Limb (tissue), 2 donors: ENCODE results near the gene DUOXA2.
"Not testable (repeated sequence)": the region's sequence is repeated elsewhere in the genome, so short reads cannot be mapped to it uniquely, and the experiment has no call there.

ENCODE experiments used
- DNase-seq, 2 donors: peaks; one replicate each; pipeline ENCODE4 v3.0.0-alpha.2; 2016; ENCODE audit errors: extremely low spot score in 2 of 2

Gene DUOXA2

DNA sequence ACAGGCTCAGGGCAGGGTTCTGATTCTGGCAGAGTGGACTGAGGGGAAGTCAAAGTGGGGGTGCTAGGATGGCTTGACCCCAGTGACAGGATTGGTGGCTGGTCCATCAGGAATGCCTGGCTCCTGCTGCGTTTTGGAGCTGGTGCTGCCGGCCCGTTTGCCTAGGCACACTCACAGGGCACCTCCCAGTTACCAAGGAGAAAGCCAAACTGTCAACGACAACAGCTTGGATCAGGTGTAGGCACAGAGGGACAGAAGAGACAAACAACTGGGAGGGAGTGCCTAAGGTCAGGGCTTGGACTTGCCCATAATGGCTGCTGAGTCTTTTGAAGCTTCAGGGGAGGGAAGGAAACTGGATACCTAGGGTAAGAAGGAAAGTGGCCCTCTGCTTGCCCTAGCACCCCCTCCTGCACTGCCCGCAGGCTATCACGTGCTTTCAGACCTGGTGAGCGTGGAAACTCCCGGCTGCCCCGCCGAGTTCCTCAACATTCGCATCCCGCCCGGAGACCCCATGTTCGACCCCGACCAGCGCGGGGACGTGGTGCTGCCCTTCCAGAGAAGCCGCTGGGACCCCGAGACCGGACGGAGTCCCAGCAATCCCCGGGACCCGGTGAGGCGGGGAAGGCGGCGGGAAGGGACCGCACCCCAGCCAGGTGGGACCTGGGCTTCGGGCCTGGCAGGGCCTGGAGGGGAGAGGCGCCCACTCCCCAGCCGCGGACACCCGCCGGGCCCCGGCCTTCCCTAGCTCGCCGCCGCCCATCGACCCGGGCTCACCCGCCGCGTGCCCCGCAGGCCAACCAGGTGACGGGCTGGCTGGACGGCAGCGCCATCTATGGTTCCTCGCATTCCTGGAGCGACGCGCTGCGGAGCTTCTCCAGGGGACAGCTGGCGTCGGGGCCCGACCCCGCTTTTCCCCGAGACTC lies 20.8 kb downstream of the DUOXA2 start:
- DNase-seq = no peak

DNA sequence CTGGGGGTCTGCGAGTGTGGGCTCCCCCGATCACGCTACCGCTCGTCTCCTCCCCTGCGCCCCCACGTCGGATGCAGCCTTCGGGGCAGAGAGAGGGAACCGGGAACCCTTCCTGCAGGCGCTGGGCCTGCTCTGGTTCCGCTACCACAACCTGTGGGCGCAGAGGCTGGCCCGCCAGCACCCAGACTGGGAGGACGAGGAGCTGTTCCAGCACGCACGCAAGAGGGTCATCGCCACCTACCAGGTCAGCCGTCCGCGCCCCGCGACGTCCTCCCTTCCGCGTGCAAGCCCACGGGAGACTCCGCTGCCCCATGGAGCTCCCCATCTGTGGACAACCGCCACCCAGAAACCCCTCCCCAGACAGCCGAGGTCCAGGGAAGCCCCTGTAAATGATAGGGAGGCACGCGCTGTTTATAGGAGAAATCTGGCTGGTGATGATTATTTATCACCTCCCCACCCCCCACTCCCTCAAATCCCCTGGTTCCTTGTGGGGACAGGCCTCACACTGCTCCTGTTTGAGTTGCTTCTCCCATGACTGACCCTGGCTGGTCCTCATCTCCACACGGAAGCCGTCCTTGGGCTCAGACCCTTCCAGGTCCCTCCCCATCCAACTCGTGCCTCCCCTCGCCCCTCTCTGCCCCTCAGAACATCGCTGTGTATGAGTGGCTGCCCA lies 21.7 kb downstream of the DUOXA2 start:
- not testable (repeated sequence) for DNase-seq

DNA sequence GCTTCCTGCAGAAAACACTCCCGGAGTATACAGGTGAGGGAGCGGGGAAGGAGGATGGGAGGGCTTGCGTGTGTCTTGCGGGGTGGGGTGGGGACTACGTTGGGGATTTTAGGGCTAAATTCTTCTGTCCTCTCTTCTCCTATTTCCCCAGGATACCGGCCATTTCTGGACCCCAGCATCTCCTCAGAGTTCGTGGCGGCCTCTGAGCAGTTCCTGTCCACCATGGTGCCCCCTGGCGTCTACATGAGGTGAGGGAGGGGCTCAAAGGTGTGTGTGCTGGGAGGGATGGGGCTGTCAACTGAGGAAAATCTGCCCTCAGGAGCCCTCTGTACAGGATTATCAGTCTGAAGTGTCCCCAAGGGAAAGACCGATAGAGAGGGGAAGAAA lies 22.2 kb downstream of the DUOXA2 start:
- DNase-seq = no peak

DNA sequence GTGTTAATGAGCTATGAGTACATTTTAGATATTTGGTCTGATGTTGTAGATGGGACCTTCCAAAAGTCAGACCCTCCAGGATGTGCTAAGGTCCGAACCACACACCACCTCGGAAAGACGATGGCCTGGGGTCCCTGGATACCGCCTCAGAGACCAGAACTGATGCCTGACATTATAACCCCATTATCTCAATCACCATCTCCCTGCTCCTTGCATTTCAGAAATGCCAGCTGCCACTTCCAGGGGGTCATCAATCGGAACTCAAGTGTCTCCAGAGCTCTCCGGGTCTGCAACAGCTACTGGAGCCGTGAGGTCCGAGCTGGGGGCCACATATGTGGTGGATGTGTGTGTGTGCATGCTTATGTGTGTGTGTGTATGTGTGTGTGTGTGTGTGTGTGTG lies 23.6 kb downstream of the DUOXA2 start:
- no peak for DNase-seq

DNA sequence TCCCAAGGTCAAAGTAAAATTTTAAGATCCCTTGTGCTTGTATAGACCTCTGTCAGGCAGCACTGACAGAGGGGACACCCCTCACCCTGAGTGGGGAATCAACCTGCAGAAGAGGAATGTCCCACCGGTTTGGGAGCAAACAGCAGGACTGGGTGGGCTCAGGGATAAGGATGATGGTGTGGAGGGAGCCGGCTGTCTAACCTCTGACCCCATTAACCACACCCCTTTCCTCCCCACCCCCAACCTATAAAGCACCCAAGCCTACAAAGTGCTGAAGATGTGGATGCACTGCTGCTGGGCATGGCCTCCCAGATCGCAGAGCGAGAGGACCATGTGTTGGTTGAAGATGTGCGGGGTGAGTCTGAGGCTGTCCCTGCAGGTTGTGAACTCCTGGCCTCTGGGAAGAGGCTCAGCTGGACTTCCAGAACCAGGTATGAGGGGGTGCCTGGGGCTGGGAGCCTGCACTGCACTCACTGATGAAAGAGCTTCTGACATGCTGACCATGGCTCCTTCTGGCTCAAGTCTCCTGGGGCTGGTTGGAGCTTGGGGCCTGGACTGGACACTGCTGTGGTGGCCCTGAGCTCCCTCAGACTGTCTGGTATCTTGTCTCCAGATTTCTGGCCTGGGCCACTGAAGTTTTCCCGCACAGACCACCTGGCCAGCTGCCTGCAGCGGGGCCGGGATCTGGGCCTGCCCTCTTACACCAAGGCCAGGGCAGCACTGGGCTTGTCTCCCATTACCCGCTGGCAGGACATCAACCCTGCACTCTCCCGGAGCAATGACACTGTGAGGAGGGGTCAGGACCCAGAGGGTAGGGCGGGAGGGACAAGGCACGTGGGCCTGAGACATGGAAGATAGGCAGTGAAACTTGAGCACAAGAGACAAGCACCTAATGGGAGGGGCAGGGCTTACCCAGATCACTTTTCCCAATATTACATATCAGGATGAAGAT lies 25.0 kb downstream of the DUOXA2 start:
- DNase-seq = no peak

DNA sequence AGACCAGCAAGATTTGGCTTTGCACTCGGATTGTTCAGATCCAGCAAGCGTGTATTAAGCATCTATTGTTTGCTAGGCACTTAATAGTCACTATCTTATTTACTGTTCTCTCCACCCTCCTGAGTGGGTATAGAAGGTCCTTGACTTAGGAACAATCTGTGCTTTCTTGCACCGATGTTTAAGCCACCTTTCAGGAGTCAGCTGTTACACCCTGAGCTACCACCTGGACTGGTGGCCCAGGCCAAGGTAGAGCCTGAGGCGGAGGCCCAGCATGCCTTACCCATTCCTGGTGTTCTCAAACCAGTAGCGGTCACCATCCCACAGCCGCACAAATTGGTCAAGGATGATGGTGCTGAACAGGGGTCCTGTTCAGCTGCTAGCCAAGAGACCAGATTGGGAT lies 25.6 kb downstream of the DUOXA2 start:
- no peak for DNase-seq

DNA sequence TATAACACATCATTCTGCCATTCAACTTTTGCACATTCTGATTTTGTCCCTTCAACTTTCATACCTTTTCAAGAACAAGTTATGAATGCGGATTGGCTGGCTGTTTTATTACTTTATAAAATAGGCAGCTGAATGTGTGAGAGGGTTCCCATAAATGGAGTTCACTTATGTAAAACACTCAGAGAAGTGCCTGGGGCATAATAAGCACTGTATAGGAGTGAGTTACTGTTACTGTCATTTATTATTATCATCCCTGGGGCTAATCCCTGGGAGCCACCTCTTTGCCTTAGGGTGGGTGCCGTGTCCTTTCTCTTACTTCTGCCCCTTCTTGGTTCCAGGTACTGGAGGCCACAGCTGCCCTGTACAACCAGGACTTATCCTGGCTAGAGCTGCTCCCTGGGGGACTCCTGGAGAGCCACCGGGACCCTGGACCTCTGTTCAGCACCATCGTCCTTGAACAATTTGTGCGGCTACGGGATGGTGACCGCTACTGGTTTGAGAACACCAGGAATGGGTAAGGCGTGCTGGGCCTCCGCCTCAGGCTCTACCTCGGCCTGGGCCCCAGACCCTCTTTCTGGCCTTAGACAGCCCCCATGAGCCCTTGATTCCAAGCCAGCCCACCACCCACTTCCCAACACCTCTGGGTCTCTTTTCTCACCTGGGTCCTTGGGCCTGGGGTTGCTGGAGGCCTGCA lies 26.6 kb downstream of the DUOXA2 start:
- no peak for DNase-seq

DNA sequence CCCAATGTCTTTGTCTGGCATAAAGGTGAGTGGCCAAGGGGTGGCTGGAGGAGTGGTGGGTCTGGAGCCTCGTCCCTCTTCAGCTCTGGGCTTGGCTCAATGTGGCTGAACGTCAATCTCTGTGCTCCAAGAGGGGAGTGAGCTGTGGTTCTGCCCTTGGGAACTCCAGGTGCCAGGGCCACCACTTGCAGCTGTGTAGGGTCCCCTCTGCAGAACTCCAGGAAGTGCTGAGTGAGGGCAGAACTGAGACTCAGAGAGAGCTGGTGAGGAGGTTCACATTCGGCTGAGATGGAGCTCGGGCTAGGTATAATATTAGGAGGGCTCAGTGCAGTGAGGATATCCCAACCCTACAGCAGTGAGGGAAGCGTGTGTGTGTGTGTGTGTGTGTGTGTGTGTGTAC lies 27.3 kb downstream of the DUOXA2 start:
- DNase-seq = no peak

DNA sequence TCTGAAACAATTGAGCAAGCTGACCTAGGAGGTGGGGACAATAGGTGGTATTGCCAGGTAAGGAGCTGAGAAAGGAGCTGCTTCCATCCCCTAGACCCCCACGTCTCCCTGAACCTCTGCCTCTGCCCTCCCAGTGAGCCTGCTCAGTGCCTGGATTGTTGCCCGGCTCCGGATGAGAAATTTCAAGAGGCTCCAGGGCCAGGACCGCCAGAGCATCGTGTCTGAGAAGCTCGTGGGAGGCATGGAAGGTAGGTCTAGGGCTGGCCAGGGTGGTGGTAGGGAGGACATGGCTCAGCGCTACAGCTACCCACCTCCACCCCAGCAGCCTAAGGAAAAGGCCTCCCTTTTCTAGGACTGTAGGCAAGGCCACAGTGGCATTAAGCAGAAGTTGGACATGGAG lies 28.9 kb downstream of the DUOXA2 start:
- no peak for DNase-seq

DNA sequence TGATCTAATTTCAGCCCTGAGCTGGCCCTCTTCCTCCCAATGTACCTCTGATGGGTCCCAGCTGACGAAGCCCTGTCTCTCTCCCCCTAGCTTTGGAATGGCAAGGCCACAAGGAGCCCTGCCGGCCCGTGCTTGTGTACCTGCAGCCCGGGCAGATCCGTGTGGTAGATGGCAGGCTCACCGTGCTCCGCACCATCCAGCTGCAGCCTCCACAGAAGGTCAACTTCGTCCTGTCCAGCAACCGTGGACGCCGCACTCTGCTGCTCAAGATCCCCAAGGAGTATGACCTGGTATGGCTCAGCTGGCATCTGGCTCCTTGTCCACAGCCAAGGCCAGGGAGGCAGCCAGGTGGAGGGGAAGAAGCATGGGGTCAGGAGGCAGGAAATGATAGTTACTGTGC lies 29.8 kb downstream of the DUOXA2 start:
- DNase-seq = no peak

DNA sequence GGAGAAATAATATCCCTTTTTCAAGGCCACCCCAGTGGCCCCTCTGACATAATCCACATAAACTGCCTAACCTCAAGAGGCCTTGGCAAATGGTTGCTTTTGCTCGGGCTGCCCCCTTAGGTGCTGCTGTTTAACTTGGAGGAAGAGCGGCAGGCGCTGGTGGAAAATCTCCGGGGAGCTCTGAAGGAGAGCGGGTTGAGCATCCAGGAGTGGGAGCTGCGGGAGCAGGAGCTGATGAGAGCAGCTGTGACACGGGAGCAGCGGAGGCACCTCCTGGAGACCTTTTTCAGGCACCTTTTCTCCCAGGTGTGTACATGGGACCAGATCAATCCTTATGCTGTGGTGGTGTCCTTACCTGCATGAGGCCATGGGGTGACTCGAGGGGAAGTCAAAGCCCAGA lies 30.6 kb downstream of the DUOXA2 start:
- DNase-seq = no peak

DNA sequence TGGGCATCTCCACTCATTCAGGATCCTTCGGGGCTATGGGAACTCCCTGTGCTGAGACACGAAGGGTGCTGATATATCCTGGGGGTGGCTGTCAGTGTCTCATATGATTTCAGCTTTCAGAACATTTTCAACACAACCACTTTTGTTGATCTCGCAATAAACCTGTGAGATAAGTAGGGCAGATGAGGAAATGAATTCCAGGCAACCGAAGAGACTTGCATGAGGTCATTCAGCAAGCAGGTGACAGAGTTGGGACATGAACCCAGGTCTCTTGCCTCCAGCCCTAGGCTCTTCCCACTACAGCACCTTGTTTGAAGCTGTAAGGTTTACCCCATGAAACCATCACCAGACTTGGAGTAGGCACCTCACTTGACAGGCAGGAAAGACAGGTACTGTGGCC lies 32.3 kb downstream of the DUOXA2 start:
- DNase-seq = no peak

DNA sequence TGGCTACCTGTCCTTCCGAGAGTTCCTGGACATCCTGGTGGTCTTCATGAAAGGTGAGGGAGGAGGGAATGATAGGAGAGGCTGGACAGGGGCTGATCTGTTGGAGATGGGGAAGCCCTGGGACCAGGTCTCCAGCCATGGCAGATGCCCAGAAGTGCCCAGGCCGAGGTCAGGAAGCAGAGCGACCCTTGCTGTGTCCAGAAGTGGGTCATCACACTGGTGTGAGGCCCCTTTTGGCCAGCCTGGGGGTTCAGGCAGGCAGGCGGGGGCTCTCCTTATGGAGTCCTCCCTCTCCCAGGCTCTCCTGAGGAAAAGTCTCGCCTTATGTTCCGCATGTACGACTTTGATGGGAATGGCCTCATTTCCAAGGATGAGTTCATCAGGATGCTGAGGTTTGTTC lies 33.5 kb downstream of the DUOXA2 start:
- DNase-seq = no peak

DNA sequence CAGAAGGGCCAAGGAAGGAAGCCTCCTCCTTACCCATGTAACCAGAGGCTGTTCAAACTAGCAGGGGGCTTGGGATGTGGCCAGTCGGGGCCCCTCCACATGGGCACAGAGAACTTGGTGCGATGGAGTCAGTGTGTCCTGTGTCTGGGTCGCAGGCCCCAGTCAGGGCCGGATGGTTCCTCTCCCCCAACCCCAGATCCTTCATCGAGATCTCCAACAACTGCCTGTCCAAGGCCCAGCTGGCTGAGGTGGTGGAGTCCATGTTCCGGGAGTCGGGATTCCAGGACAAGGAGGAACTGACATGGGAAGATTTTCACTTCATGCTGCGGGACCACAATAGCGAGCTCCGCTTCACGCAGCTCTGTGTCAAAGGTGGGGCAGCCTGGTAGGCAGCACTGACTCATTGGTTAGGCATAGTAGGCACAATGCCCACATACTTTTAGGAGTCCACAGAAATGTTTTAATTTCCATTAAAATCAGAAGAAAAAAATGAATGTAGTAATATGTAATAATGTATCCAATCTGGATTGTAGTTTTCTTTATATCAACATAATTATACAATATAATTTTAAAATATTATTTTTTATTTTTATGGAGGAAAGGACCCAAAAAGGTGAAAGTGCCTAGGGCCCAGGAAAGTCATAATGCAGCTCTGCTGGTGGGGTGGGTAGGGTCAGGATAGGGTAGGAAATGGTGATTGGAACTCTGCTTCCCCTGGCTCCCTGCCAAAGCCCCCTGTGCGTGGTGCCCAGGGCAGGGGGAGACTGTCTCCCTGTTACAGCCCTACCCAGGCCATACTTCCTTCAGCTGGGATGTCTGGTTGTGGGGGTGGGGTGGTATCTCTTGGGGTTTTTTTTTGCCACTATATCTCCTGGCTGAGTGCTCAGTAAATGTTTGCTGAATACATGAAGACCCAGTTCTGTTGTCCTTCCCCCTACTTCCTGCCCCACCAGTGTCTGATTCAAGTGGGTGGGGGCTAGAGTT lies 34.2 kb downstream of the DUOXA2 start:
- no peak for DNase-seq

DNA sequence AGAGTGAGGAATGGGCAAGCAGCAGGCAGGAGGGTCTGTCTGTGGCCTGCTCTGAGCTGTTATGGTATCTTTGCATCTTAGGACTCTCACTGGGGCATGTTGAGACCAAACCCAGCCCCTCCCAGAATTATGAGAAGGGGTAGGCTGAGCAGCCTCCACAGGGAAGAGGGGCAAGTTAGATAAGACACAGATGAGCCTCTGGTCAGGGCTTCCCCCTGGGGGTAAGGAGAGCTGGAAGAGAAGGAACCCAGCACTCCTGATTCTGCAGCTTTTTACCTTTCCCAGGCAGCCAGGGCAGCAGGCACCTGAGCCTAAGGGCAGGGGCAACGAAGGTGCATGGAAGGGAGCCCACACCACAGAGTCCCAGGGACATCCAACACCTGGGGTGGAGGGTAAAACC lies 34.9 kb downstream of the DUOXA2 start:
- no peak for DNase-seq

DNA sequence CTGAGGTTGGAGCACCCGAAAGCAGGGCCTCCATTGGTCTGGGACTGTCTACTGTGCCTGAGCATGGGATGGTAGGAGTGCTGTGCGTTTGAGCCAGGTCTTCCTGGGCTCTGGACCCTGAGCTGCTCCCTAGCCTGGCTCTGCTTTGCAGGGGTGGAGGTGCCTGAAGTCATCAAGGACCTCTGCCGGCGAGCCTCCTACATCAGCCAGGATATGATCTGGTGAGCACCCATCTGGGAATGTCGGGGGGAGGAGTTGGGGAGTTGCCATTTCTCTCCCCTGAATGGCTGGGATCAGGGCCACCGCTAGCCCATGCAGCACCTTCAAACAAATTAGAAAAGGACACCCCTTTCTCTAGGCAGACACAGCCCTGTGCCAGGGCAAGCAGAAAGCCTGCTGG lies 36.4 kb downstream of the DUOXA2 start:
- no peak for DNase-seq

DNA sequence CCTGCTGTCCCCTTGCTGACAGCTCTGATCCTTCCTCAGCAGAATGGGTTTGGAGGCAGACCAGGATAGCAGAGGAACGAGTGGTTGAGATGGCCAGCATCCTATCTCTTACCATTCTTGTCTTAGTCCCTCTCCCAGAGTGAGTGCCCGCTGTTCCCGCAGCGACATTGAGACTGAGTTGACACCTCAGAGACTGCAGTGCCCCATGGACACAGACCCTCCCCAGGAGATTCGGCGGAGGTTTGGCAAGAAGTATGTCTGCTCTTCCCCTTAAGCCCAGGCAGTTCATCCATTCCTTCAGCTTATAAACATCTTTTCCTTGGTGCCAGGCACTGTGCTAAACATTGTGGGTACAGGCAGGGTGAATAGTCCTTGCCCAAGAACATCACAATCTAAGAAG lies 36.9 kb downstream of the DUOXA2 start:
- no peak for DNase-seq

DNA sequence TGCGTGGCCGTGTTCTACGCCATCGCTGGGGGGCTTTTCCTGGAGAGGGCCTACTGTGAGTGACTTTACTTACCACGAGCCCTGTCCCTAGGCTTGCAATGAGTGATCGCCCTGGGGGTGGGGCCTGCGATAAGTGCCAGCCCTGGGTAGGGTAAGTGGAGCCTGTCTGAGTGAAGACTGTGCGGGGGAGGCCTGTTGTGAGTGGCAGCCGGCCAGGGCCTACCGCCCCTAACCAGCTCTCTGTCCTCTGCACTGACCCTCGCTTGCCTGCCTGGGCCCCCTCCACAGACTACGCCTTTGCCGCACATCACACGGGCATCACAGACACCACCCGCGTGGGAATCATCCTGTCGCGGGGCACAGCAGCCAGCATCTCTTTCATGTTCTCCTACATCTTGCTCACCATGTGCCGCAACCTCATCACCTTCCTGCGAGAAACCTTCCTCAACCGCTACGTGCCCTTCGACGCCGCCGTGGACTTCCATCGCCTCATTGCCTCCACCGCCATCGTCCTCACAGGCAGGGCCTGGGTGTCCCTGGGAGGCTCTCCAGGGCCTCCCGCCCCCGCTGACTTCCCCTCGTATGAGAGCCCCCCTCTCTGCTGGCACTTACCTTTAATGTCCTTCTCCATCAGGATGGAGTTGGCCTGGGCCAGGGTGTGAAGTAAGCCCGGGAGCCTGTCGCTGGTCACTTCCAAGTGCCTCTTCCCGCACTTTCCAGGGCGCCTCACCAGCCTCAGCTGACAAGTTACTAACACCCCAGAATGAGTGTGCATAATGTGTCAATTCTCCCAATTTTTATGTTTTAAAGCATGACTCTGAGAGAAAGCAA lies 38.1 kb downstream of the DUOXA2 start:
- no peak for DNase-seq

DNA sequence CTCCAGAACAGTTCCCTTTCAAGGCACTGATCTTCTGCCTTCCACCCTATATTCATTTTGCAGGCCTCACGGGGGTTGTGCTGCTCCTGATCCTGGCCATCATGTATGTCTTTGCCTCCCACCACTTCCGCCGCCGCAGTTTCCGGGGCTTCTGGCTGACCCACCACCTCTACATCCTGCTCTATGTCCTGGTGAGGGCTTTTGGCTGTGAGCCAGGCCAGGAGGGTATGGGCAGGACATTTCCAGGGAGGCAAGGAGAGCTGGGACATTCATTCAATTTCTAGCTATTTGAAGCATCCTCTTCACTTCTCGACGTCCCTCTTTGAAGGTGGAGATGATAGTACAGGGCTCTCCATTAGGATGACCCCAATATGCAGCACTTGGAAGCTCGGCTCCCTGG lies 41.6 kb downstream of the DUOXA2 start:
- DNase-seq = no peak
